Nucleus accumbens (tissue), 56 donors: ENCODE measurements around the gene EVI5.

ENCODE experiments used
- DNase-seq, 56 donors: peaks; one replicate each; lab custom pipeline; 2025; lab: John Stamatoyannopoulos, UW

EVI5 gene

GRCh38 chr1:92473781-92474495 lies 311.0 kb downstream of the EVI5 start:
- no peak for DNase-seq

GRCh38 chr1:92470216-92470615 lies 314.7 kb downstream of the EVI5 start:
- DNase-seq, result no peak

GRCh38 chr1:92466683-92467352 lies 318.1 kb downstream of the EVI5 start:
- DNase-seq, result no peak

- DNase-seq, result no peak
Measured at GRCh38 chr1:92465256-92465647, 319.7 kb downstream of the EVI5 start.

GRCh38 chr1:92464588-92465255 lies 320.2 kb downstream of the EVI5 start:
- no peak for DNase-seq

GRCh38 chr1:92461364-92462097 lies 323.4 kb downstream of the EVI5 start:
- DNase-seq, result no peak

- DNase-seq, result no peak
Measured at GRCh38 chr1:92459871-92460320, 325.0 kb downstream of the EVI5 start.
